Motor neuron (in vitro differentiated cells): ENCODE data around the gene CNIH1. TPM values are rescaled to one million over a fixed set of nuclear protein-coding genes. Genes with fewer than 3 reads are reported as not detected.

ENCODE experiments used
- ATAC-seq, 8 experiments: fragments of 200-7000 bp; cut with Tn5 transposase; replicated peaks in 6 of 8; 2 replicates each; pipeline ENCODE4 v1.8.0; 2021; ENCODE audit warnings: mild to moderate bottlenecking in 8 of 8, moderate library complexity in 8 of 8
- H3K27ac ChIP-seq, 2 donors: fragments of 250-450 bp; sonication (Bioruptor Pico); 2 replicates each; pipeline ENCODE4 v1.9.0; 2021; ENCODE audit warnings: antibody characterized with exemption in 2 of 2, mild to moderate bottlenecking in 2 of 2, moderate library complexity in 1 of 2
- H3K4me1 ChIP-seq, 2 donors: fragments of 250-450 bp; sonication (Bioruptor Pico); replicated peaks in 1 of 2; 2 replicates each; pipeline ENCODE4 v1.6.1; 2021; ENCODE audit warnings: antibody characterized with exemption in 2 of 2, mild to moderate bottlenecking in 2 of 2, moderate library complexity in 1 of 2
- H3K4me3 ChIP-seq, 5 donors: fragments of 250-450 bp; sonication (Bioruptor Pico); 2 replicates each; pipeline ENCODE4 v1.9.0; 2021; ENCODE audit warnings: antibody characterized with exemption in 5 of 5, mild to moderate bottlenecking in 5 of 5, moderate library complexity in 4 of 5
- WGBS, 10 experiments: fragments of 450-650 bp; shearing (Covaris generic); methylation state at CpG; one replicate each; pipeline ENCODE4 v1.0.0; 2022; 5-methylcytosine and 5-hydroxymethylcytosine counted together
- in situ Hi-C, 9 experiments: fragments of 400-800 bp; cut with MboI; loops; one replicate each; pipeline ENCODE4 v1.15.0; 2021; ENCODE audit warnings: low sequenced_read_pairs in 9 of 9, low pct_unique_long_range_greater_than_20kb in 2 of 9; ENCODE audit not compliant: unreplicated experiment in 9 of 9
- total RNA-seq, 8 experiments: library from RNA; unstranded; fragments of 300-600 nt; gene quantifications; 2 replicates each; pipeline versions ENCODE4 v1.2.3 to v1.2.4, GENCODE V29; 2022

The CNIH1 gene
- total RNA-seq, result 100 to 1,000 TPM in 3 of 8 experiments, 10 to 100 TPM in 5; 47.7 to 243 (median 78.3) TPM

GRCh38 chr14:54440873-54441868 is at the start of gene CNIH1:
Gene CNIH1, minus strand, starts transcription at chr14:54441374. Its CDS starts 47 bp downstream, at chr14:54441327.
- Histone ChIP-seq H3K4me1 (peaks cover 12 to 16% of the 10 kb centered on the region in 2 donors), H3K4me3 (peak within 1 kb of the TSS; percentile 57 to 90 (median 85)), H3K27ac (peak within 1 kb of the TSS; percentile 98 to 99)
- WGBS, 10 experiments, result 0 to 22% (median 5%) methylated on average over 5 to 19 of the region's 100 CpGs
- in situ Hi-C loops, result no loop called here
- peak; percentile 94 to 99 (median 97) for ATAC-seq

DNA sequence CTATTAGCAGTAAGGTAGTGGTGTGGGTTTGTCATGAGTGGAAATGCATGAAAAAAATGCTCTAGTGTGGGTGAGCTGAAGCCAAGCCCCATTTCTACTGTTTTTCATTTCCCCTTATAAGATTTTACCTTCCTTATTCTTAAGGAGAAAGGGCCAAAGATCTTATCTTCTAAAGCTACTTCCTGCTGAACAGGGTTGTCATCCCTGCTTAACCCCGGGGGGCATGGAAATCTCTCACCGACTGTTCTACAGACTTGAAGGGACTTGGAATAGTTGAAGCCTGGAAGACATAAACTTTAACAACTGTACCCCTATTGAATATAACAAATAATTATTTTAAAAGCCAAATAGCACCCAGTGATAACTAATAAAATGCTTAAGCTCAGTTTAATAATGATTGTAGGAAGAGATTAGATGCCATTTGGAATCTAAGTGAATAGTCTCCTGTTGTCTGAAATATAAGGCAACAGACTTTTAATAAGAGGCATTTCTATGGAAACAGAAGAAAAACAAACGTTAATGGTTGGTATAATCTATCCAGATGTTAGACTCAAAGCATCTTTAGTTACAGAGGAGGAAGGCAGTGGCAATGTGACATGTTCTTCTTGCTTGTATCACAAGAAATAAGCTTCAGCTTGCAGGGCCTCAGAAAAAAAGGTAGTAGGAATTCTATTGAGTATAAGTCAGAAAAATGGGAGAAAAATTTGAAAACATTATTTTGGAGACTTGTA is 49.4 kb upstream of the CNIH1 start:
- no peak for ATAC-seq
- no peak overlapping the region for H3K27ac ChIP-seq
- H3K4me1 ChIP-seq, result peaks cover 2 to 10% of the 10 kb centered on the region in 2 donors
- in situ Hi-C loops, result no loop called here
- 0 to 79% (median 43%) methylated on average over 1 to 3 of the region's 3 CpGs for WGBS, 10 experiments
- H3K4me3 ChIP-seq, result no peak overlapping the region

DNA sequence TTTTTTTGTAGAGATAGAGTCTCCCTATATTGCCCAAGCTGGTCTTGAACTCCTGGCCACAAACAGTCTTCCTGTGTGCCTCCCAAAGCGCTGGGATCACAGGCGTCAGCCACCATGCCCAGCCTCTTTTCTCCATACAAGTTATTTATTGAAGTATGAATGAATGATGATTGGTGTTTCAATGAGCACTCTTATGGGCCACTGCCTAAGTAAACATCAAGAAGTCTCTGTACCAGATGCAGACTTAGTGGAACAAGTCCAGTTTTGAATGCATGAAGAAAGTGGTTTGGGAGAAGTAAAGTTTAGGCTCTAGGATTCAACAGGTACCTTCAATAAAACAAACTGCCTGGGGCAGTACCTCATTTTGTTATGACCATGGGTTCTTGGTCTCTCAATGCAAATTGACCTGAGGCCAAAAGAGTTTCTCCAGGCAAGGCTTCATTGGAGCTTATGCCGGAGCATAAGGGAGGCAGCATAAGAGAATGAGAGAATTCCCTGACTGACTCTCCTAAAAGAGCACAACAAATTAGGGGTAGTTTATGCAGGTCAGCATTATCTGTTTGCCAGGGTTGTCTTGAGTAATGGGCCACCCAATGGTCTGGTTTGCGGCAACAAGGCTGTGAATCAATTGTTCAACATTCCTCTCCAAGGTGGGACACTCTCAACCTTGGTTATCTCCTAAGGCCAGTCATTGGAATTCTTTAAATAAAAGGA is 48.7 kb upstream of the CNIH1 start:
- peaks cover 2 to 10% of the 10 kb centered on the region in 2 donors for H3K4me1 ChIP-seq
- ATAC-seq, result no peak
- H3K27ac ChIP-seq, result peak overlapping the region in 1 of 2 donors; percentile 93
- peak overlapping the region in 1 of 5 donors; percentile 76 for H3K4me3 ChIP-seq
- in situ Hi-C loops, result no loop called here
- WGBS, 10 experiments, result 80 to 100% (median 98%) methylated on average over 1 to 4 of the region's 4 CpGs; no CpG with 5 or more reads in 2 of the 10 experiments

- in situ Hi-C loops, result no loop called here
- peak overlapping the region; percentile 40 to 93 for H3K27ac ChIP-seq
- ATAC-seq, result peak in 7 of 8 experiments; percentile 2 to 24 (median 18)
- peaks cover 2 to 10% of the 10 kb centered on the region in 2 donors for H3K4me1 ChIP-seq
- peak overlapping the region; percentile 64 to 89 (median 69) for H3K4me3 ChIP-seq
- 0 to 63% (median 15%) methylated on average over 1 to 5 of the region's 5 CpGs for WGBS, 10 experiments
Observed at GRCh38 chr14:54489318-54489683, 48.1 kb upstream of the CNIH1 start.

DNA sequence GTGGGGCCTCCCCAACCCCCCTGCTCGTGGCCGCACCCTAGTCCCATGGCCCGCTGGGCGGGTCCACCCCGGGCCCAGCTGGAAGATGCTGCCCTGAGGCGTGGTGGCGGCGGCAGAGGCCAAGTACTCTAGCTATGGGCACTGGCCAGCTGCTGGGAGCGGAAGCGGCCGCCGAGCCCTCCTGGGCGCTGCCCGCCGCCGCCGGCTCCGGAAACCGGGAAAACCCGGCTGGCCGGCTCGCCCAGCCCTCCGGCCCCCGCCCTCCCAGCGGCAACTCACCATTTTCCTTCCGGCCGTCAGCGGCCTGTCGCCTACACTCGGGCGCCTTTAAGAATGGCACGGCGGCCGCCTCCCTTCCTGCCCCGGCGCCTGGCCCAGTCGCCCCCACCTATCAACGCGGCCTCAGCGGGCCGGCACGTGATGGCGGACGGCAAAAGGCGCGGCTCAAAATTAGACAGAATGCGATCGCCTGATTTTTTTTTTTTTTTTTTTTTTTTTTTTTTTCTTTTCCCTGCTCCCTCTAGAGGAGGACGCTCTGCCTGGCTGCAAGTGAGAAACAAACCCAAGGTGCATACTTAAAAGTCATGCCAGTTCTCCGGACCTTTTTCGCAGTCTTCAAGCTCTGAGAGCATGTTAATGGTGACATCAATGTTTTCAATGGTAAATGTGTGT is 47.6 kb upstream of the CNIH1 start, which contains the start of gene GMFB:
GMFB (minus strand) TSS at position 335 of the 672 bp plus-strand sequence; CDS start at position 282, 53 bp downstream.
- peaks cover 2 to 10% of the 10 kb centered on the region in 2 donors for H3K4me1 ChIP-seq
- H3K4me3 ChIP-seq, result peak within 1 kb of the TSS; percentile 64 to 89 (median 69)
- ATAC-seq, result peak; percentile 90 to 95 (median 93)
- peak within 1 kb of the TSS; percentile 78 to 93 for H3K27ac ChIP-seq
- in situ Hi-C loops, result no loop called here
- 0 to 1% (median 0%) methylated on average over 2 to 15 of the region's 51 CpGs; no CpG with 5 or more reads in 4 of the 10 experiments for WGBS, 10 experiments

GRCh38 chr14:54488318-54488645 is 47.1 kb upstream of the CNIH1 start:
- 0% methylated on average over 1 to 7 of the region's 9 CpGs; no CpG with 5 or more reads in 2 of the 10 experiments for WGBS, 10 experiments
- Histone ChIP-seq H3K4me1 (peaks cover 2 to 10% of the 10 kb centered on the region in 2 donors), H3K4me3 (peak overlapping the region; percentile 64 to 89 (median 69)), H3K27ac (peak overlapping the region; percentile 78 to 93)
- in situ Hi-C loops, result no loop called here
- ATAC-seq, result peak in 1 of 8 experiments; percentile 3

DNA sequence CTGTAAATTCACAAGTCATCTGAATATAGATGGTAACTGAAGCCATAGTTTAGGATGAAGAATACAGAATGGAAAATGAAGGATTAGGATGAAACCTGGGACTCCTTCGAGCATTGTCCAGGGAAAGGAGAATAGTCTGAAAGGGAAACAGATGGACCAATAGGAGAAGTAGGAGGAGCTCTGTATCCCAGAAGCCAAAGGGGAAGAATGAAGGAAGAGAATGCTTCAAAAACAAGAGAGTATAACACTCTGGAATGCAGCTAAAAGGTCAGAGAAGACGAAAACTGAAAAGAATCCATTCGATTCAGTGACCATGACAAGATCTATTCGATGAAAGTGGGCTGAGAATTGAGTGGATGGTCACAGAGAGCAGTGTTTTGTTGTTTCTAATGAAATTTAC is 46.6 kb upstream of the CNIH1 start:
- WGBS, 10 experiments, result 0 to 72% (median 22%) methylated on average over 2 to 4 of the region's 4 CpGs; no CpG with 5 or more reads in 2 of the 10 experiments
- Histone ChIP-seq H3K4me1 (peaks cover 2 to 10% of the 10 kb centered on the region in 2 donors), H3K4me3 (peak overlapping the region; percentile 64 to 89 (median 69)), H3K27ac (no peak overlapping the region)
- peak in 1 of 8 experiments; percentile 10 for ATAC-seq
- in situ Hi-C loops, result no loop called here

DNA sequence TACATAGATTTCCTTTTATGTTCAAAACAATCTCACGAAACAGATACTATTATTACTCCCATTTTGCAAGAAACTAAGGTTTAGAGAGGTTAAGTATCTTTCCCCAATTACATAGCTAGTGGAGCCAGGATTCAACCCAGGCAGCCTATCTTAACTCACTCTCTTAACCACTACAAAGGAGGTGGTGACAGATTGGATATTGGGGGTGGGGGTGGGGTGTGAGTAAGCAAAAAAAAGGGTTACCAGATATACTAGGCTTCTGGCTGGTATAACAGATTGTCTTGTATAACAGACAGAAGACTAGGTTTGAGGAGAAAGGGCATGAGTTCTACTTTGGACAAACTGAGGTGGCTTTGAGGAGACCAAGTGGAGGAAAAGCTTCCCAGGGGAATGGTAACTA is 45.5 kb upstream of the CNIH1 start:
- no peak overlapping the region for H3K4me3 ChIP-seq
- in situ Hi-C loops, result no loop called here
- ATAC-seq, result no peak
- H3K4me1 ChIP-seq, result peaks cover 2 to 10% of the 10 kb centered on the region in 2 donors
- WGBS, 10 experiments, result 100% methylated on average over 1 of the region's 1 CpG; no CpG with 5 or more reads in 4 of the 10 experiments
- H3K27ac ChIP-seq, result no peak overlapping the region

DNA sequence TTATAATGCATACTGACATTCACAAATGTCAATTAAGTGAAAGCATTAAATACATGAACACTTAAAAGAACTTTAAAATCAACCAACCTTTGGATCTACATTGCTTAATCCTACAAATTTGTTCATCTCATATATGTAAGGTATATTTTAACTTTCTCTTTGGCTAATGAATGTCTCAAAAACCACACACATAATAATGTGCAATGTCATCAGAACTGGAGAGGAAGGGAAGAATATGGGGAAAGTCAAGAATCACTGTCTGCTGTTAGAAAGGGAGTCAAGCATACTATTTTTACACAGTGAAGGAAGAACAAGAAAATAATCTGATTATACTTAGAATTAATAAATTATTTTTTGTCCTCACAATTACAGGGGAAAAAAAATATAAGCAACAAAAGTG is 42.7 kb upstream of the CNIH1 start:
- no peak overlapping the region for H3K4me3 ChIP-seq
- in situ Hi-C loops, result no loop called here
- no peak for ATAC-seq
- no peak overlapping the region for H3K27ac ChIP-seq
- H3K4me1 ChIP-seq, result peaks cover 2 to 10% of the 10 kb centered on the region in 2 donors

- in situ Hi-C loops, result no loop called here
Observed at GRCh38 chr14:54483073-54483745, 42.0 kb upstream of the CNIH1 start.

DNA sequence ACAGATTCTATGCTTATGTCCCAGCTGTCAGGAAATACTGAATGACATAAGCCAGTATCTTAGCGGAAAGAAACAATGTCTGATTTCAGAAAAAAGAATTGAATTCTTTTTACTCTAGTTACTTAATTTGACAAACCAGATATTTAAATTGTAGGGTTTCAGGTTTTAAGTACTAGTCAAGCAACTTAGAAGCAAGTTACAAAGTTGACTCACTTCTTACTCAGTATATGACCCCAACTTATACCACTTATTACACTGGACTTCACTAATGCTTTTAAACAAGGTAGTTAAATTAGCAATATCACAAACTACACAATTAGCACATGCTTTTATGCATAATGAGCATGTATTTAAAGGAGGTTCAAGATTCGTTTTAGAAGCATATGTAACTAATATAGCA is 40.5 kb upstream of the CNIH1 start:
- WGBS, 10 experiments, result 64 to 100% (median 85%) methylated on average over 1 to 2 of the region's 2 CpGs; no CpG with 5 or more reads in 2 of the 10 experiments
- H3K27ac ChIP-seq, result no peak overlapping the region
- in situ Hi-C loops, result no loop called here
- no peak overlapping the region for H3K4me3 ChIP-seq
- ATAC-seq, result no peak
- H3K4me1 ChIP-seq, result peaks cover 0 to under 1% of the 10 kb centered on the region in 2 donors

More at GRCh38 chr14:54483073-54483745, 42.0 kb upstream of the CNIH1 start:
- H3K4me3 ChIP-seq, result no peak overlapping the region
- H3K27ac ChIP-seq, result no peak overlapping the region
- peaks cover 2 to 10% of the 10 kb centered on the region in 2 donors for H3K4me1 ChIP-seq
- WGBS, 10 experiments, result 77 to 100% (median 94%) methylated on average over 1 to 8 of the region's 8 CpGs; no CpG with 5 or more reads in 1 of the 10 experiments
- no peak for ATAC-seq
